HEK293T (cell line): ENCODE data around the gene NOG.

Experiments
- ARNT ChIP-seq: fragments of 450-650 bp; IDR thresholded peaks from 2 replicates; pipeline ENCODE4 v1.6.1; 2017; ENCODE audit warnings: mild to moderate bottlenecking
- BHLHE40 ChIP-seq: fragments of 450-650 bp; IDR thresholded peaks from 2 replicates; pipeline ENCODE4 v1.6.1; 2016; ENCODE audit warnings: mild to moderate bottlenecking, moderate library complexity, borderline replicate concordance
- CTBP1 ChIP-seq: fragments of 450-650 bp; IDR thresholded peaks from 2 replicates; pipeline ENCODE4 v1.6.1; 2016; ENCODE audit warnings: borderline replicate concordance
- ELF4 ChIP-seq: fragments of 450-650 bp; IDR thresholded peaks from 2 replicates; pipeline ENCODE4 v1.6.1; 2017; ENCODE audit warnings: antibody characterized with exemption
- FOXA1 ChIP-seq: fragments of 450-650 bp; IDR thresholded peaks from 2 replicates; pipeline ENCODE4 v1.6.1; 2016; ENCODE audit warnings: mild to moderate bottlenecking
- FOXK2 ChIP-seq: fragments of 450-650 bp; IDR thresholded peaks from 2 replicates; pipeline ENCODE4 v1.6.1; 2016; ENCODE audit warnings: mild to moderate bottlenecking
- FOXM1 ChIP-seq: fragments of 450-650 bp; IDR thresholded peaks from 2 replicates; pipeline ENCODE4 v1.6.1; 2017; ENCODE audit warnings: mild to moderate bottlenecking, borderline replicate concordance
- HDGF ChIP-seq: fragments of 450-650 bp; IDR thresholded peaks from 2 replicates; pipeline ENCODE4 v1.6.1; 2017; ENCODE audit warnings: antibody characterized with exemption, borderline replicate concordance
- NFRKB ChIP-seq: fragments of 450-650 bp; IDR thresholded peaks from 2 replicates; pipeline ENCODE4 v1.6.1; 2016; ENCODE audit warnings: mild to moderate bottlenecking, moderate library complexity
- SP1 ChIP-seq: fragments of 450-650 bp; IDR thresholded peaks from 2 replicates; pipeline ENCODE4 v1.6.1; 2017
- TARDBP ChIP-seq: fragments of 450-650 bp; IDR thresholded peaks from 2 replicates; pipeline ENCODE4 v1.6.1; 2016
- ZNF384 ChIP-seq: fragments of 450-650 bp; IDR thresholded peaks from 2 replicates; pipeline ENCODE4 v1.6.1; 2016

DNA sequence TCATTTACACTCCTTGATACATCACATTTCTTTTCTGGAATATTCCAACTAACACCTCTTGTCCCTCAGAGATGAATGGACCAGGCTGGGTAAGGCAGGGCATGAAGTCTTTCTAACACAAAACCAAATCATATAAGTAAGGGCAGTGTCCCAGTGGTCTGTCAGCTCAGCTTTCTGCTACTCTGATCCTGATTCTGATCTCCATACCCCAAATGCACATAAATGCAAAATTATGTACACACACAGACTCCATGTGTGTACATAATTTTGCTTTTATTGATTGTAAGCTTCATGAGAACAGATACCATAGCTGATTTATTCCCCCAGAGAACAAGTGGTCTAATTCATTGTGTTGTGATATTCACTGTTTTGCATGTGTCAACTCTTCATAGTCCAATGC is 47.9 kb downstream of the NOG start:
- TF ChIP-seq TARDBP (no peak), ARNT (no peak), CTBP1 (no peak), FOXA1 (no peak), ZNF384 (no peak), HDGF (no peak), BHLHE40 (no peak), NFRKB (no peak), SP1 (no peak), ELF4 (no peak), FOXM1 (no peak), FOXK2 (no peak)
